Endometrial microvascular endothelial cells (primary cell): ENCODE data around the gene ENOPH1. TPM values are rescaled to one million over a fixed set of nuclear protein-coding genes. Genes with fewer than 3 reads are reported as not detected.
"Not testable (repeated sequence)": the region's sequence is repeated elsewhere in the genome, so short reads cannot be mapped to it uniquely, and the experiment has no call there.

Experiments
- in situ Hi-C: cut with HindIII; loops from 2 replicates; pipeline ENCODE4 v1.10.0; 2017; ENCODE audit warnings: low sequenced_read_pairs, low pct_unique_long_range_greater_than_20kb; ENCODE audit errors: inconsistent ontology term
- total RNA-seq: library from RNA; depleted of rRNA; stranded (reverse); fragments of >200 nt; gene quantifications from one replicate; pipeline ENCODE4 v1.2.3, GENCODE V29; 2015; ENCODE audit errors: inconsistent ontology term

Gene ENOPH1
- total RNA-seq, 1 donor from 2014 or later = 46.0 TPM

DNA sequence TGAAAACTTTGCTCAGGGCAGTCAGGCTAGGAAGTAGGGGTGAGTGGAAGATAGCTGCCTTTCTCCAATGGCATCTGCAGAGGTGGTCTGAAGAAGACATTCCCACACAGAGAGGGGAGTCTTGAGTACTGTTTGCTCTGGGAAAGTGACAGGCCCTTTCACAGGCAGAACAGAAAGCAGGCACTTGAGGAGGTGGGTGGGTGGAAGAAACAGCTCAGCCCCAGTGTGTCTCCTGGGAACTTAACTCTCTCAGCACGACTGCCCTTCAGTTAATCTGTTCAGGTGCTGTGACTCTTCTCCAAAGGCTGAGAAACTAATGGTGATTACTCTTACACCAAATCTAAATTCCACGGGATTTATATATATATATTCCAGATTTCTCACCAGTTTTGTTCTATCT, 28.3 kb downstream of the ENOPH1 start:
- in situ Hi-C loops = no loop called here

DNA sequence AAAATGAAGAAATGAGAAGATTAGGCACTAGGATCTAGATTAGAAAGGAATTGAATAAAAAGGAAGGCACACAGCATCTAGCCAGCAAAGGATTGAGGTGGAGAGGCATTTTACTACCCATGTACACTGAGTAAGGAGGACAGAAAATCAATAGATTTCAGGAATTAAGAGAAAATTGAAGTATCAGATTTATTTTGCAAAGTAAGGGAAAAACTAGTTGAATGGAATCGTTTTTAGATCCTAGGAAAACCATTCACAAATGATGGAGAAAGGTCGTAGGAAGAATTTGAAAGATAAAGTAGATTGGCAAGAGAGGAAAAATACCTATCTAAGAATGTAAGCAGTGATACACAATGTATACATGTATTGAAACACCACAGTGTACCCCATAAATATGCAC, 31.3 kb downstream of the ENOPH1 start:
- in situ Hi-C loops = no loop called here

DNA sequence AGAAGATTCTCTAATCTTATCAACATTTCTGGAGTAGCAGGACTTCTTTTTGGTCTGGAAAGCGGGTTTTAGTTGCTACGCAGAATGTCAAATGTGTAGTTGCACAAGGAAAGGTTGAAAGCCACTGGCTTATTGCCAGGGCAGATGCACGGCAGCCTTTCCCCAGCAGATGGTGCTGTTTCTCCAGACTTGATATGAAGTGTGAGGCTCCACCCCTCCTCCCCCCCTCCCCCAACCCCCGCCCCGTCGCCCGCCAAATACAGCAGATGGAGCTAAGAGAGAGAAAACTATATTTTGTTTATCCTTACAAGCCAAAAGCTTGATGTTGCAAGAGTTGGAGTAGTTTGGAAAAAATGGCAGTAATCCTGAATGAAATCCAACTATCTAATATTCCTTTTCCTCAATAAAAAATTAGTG, 32.0 kb downstream of the ENOPH1 start:
- in situ Hi-C loops = no loop called here

DNA sequence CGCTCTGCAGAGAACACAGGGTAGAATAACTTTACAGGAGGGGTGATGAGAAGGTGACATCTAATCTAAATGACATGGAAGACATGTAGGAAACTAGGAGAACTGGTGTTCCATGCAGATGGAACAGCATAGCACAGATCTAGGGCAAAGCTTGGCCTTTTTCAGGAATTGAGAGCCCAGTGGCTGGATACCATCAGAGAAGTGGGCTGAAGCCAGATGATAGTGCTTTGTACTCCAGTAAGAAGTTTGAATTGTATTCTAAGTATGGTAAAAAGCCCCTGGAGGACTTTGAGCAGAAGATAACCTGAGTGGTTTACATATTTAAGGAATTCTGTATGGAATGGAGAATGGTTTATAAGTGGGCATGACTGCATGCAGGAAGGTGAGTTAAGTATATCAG, 32.8 kb downstream of the ENOPH1 start:
- in situ Hi-C loops = no loop called here

DNA sequence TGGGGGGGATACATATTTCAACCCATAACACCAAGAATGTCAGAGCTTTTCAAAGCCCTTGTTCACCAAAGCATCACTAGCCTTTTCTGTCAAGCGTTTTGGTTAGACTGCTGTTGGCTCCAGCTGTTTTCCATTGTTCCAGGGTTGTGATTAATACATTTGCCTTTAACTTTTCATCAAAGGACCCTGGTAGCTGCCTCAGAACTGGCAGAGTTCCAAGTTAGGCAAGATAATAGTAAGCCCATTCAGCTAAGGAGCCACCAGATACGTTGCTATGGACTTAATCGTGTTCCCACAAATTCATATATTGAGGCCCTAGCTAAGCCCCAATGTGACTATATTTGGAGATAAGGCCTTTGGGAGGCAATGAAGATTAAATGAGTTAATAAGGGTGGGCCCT, 37.1 kb downstream of the ENOPH1 start:
- in situ Hi-C loops = no loop called here

GRCh38 chr4:82469791-82470345, 39.5 kb downstream of the ENOPH1 start:
- in situ Hi-C loops = no loop called here

- in situ Hi-C loops = not testable (repeated sequence)
Measured at GRCh38 chr4:82473080-82473479, 42.7 kb downstream of the ENOPH1 start.

GRCh38 chr4:82473621-82474164, 43.3 kb downstream of the ENOPH1 start:
- in situ Hi-C loops = no loop called here

- in situ Hi-C loops = not testable (repeated sequence)
Measured at GRCh38 chr4:82475931-82476330, 45.5 kb downstream of the ENOPH1 start.

GRCh38 chr4:82477469-82477868, 47.1 kb downstream of the ENOPH1 start:
- in situ Hi-C loops = not testable (repeated sequence)

GRCh38 chr4:82479562-82479961, 49.2 kb downstream of the ENOPH1 start:
- in situ Hi-C loops = no loop called here

DNA sequence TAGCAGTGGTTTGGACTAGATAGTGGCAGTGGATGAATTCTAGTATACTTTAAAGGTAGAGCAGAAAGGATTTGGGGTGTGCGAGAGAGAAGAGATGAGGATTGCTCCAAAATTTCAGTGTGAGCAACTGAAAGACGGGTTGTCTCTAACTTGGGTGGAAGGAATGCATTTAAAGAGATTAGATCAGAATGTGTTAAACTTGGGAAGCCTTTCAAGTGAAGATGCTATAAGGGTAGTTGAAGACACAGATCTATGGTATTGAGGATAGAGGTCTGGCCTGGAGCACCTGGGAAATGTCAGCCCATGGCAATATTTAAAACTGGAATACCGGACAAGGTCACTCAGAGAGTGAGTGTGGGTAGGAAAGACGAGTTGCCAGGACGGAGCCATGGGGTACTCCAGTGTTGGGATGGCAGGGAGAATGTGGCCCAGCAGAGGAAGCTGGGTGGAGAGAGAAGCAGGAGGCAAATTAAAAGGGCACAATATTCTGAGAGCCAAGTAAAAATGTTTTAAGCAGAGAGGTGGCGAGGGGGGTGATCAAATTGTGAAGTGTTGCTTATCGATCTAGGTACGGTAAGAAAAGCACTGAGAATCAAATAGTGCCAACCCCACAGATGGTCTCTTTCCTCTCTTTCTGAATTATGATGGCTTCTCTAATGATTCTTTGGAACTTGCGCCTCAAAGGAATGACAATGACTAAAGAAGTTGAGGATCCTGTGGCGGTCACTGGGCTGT, 50.5 kb downstream of the ENOPH1 start:
- in situ Hi-C loops = no loop called here

GRCh38 chr4:82481506-82481840, 51.1 kb downstream of the ENOPH1 start:
- in situ Hi-C loops = no loop called here

GRCh38 chr4:82482387-82482786, 52.0 kb downstream of the ENOPH1 start:
- in situ Hi-C loops = no loop called here

DNA sequence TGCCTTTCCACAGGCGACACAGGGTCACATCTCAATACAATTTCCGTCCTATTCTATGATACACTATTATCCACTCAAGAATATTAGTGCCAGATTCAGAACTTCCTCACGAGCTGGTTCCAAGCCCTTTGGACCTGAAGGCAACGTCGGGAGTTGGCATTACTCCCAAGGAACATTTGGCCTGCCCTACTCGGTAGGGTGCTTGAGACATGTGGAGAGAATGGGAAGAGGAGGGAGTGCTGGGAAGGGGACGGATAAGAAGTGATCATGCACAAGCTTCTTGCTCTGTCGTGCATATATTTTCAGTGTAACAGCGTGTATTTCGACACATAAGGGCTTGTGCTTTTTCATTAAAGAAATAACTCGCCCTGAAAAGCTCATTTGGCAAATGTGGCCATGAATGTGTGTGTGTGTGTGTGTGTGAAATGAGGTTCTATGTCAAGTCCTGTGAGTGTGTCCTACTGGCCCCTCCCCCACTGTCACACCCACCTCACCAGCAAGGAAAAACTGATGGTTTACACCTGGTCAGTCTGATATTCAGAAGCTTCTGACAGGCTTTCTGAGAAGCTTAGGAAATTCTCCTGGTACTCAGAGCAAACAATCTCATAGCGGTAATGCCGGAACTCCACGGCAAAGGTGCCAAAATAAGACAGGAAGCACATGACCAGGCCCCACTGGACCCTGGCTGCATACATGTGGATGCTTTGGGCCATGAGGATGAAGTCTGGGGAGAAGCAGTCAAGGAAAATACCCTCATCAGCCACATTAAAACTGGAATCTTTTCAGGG, 54.8 kb downstream of the ENOPH1 start:
- in situ Hi-C loops = no loop called here

GRCh38 chr4:82489076-82489475, 58.7 kb downstream of the ENOPH1 start:
- in situ Hi-C loops = no loop called here

- in situ Hi-C loops = no loop called here
Measured at GRCh38 chr4:82489987-82490386, 59.6 kb downstream of the ENOPH1 start.

GRCh38 chr4:82491251-82491960, 61.0 kb downstream of the ENOPH1 start:
- in situ Hi-C loops = no loop called here

DNA sequence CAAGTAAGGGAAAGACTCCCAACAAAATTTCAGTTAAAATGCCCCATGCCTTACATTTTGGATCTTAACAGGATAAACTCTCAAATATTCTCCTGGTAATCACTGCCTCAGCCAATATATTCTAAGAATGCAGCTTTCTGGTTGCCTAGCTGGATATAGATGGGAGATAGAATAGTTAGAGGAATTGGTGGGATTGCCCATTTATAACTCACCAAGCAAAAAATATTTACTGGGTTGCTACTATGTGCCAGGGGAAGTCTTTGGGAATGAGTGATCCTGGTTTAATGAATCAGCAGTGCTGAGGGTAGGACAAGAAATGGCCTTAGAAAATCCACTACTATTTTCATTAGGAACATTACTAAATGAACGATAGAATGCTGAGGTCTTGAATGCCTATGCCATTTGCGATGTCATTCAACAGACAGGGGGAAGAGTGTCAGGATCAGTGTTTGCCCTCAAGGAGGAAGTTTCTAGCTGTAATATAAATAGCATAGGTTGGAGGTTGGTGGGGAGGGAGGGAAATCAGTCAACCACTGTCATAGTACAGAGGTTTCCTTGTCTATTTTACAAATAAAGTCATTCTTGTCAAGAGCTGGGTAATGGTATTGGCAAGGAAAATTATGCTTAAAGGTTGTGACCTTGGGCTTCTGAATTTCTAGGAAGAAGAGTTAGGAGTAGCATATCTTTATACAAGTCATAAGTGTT, 63.5 kb downstream of the ENOPH1 start:
- in situ Hi-C loops = no loop called here
